Bronchial epithelial cell (primary cell): ENCODE measurements around the gene TH. TPM values are rescaled to one million over a fixed set of nuclear protein-coding genes. Genes with fewer than 3 reads are reported as not detected.

Source experiments
- DNase-seq: peaks from one replicate; pipeline ENCODE4 v3.0.0-alpha.2; 2010; ENCODE audit warnings: low read depth
- FAIRE-seq: peaks from 2 replicates; lab custom pipeline; 2011; peaks lifted over from hg19 to GRCh38; lab: Jason Lieb, UNC
- H3K27me3 ChIP-seq: 2 replicates; pipeline ENCODE4 v1.5.1; 2011; ENCODE audit warnings: low read length; ENCODE audit not compliant: control insufficient read depth, insufficient read depth
- H3K36me3 ChIP-seq: 2 replicates; pipeline ENCODE4 v1.5.1; 2011; ENCODE audit warnings: low read length; ENCODE audit not compliant: control insufficient read depth, insufficient read depth
- H3K4me3 ChIP-seq: 2 replicates; pipeline ENCODE4 v1.5.1; 2011; ENCODE audit warnings: mild to moderate bottlenecking, low read depth, low read length, control low read depth
- CTCF ChIP-seq: IDR thresholded peaks from 2 replicates; pipeline ENCODE4 v1.5.1; 2011; ENCODE audit warnings: mild to moderate bottlenecking, moderate library complexity, low read length, control low read depth, inconsistent platforms; ENCODE audit not compliant: insufficient read depth, severe bottlenecking
- total RNA-seq: library from RNA; depleted of rRNA; stranded (reverse); fragments of >200 nt; gene quantifications from 2 replicates; pipeline ENCODE4 v1.2.1, GENCODE V29; 2014

The TH gene
- total RNA-seq, 1 donor from 2014 or later, result under 0.01 TPM

GRCh38 chr11:2142300-2142759 is 29.3 kb downstream of the TH start:
- Histone ChIP-seq H3K4me3 (no peak overlapping the region), H3K36me3 (no peaks in the 10 kb centered on the region), H3K27me3 (peaks cover 49% of the 10 kb centered on the region)
- no peak for TF ChIP-seq CTCF
- FAIRE-seq (peak; percentile 18), DNase-seq (peak; percentile 73)

- H3K27me3 ChIP-seq, result peaks cover 36% of the 10 kb centered on the region
- no peak for TF ChIP-seq CTCF
- H3K4me3 ChIP-seq, result no peak overlapping the region
- DNase-seq (no peak), FAIRE-seq (no peak)
- H3K36me3 ChIP-seq, result no peaks in the 10 kb centered on the region
These were observed 30.9 kb downstream of the TH start for GRCh38 chr11:2140411-2141400.

GRCh38 chr11:2139621-2140337 is 31.8 kb downstream of the TH start:
- Histone ChIP-seq H3K36me3 (no peaks in the 10 kb centered on the region), H3K4me3 (no peak overlapping the region), H3K27me3 (peaks cover 26% of the 10 kb centered on the region)
- FAIRE-seq, result no peak
- no peak for TF ChIP-seq CTCF
- DNase-seq, result no peak

- TF ChIP-seq CTCF, result no peak
- Histone ChIP-seq H3K4me3 (peak within 1 kb of the TSS; percentile 23), H3K27me3 (peaks cover 21% of the 10 kb centered on the region), H3K36me3 (no peaks in the 10 kb centered on the region)
- FAIRE-seq (no peak), DNase-seq (no peak)
These were observed 32.5 kb downstream of the TH start, which contains the start of gene IGF2 for GRCh38 chr11:2139123-2139521. Gene IGF2 (minus strand): TSS chr11:2139389. CDS start chr11:2135523, 3,866 bp downstream.

GRCh38 chr11:2138431-2139122 is 33.0 kb downstream of the TH start:
- H3K27me3 ChIP-seq, result peaks cover 16% of the 10 kb centered on the region
- no peak for FAIRE-seq
- no peak for DNase-seq
- peak overlapping the region; percentile 23 for H3K4me3 ChIP-seq
- H3K36me3 ChIP-seq, result no peaks in the 10 kb centered on the region
- no peak for TF ChIP-seq CTCF
